EH (cell line): ENCODE data around the gene TMEM108.

Source experiments
- DNase-seq: peaks from one replicate; pipeline ENCODE4 v3.0.0-alpha.2; 2015; ENCODE audit warnings: low read depth

Gene TMEM108

GRCh38 chr3:133277813-133278212 is 239.6 kb downstream of the TMEM108 start:
- DNase-seq: no peak

DNA sequence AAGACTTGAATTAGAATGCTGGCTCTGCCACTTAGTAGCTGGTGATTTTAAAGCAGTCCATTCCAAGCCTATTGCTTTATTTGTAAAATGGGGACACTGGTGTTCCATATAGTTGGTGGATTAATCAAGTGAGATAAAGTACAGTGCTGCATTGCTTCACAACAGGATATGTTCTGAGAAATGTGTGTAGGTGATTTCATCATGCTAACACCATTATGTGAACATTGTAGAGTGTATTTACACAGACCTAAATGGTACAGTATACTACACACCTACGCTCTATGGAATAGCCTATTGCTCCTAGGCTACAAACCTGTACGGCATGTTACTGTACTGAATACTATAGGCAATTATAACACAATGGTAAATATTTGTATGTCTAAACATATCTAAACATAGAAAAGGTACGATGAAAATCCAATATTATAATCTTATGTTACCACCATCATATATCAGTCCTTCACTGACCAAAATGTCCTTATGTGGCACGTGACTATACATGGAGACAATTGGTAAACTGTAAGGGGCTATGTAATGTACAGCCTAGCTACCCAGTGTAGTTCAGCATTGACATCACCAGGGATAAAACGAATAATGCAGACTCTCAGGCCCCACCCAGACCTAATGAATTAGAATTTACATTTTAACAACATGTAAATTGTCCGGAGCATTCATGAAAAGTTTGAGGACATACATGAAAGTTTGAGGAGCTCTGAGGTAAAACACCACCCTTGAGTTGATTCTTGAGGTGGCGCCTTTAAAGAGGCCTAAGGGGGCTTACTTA is 240.3 kb downstream of the TMEM108 start:
- no peak for DNase-seq

- DNase-seq: no peak
Measured at GRCh38 chr3:133280586-133280985, 242.4 kb downstream of the TMEM108 start.

- peak; percentile 46 for DNase-seq
Measured at GRCh38 chr3:133282236-133282635, 244.0 kb downstream of the TMEM108 start.

GRCh38 chr3:133283958-133284807 is 246.0 kb downstream of the TMEM108 start:
- DNase-seq: no peak

DNA sequence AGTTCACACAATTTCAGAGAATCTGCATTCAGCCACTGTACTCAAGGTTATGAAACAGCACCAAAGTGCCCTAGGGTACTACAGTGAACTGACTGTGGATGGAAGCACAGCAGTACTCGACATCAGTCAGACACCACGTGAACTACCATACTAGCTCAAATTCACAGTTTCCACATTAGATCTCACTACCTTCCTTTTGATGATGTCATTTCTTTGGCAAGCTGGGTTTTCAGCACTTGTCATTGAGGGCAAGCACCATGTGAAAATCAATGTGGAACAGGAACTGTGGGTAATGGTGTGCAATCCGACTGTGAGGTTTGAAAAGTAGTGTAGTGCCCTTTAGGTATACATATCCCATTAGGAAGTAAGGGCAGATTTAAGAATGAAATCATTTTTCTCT is 251.1 kb downstream of the TMEM108 start:
- no peak for DNase-seq

DNA sequence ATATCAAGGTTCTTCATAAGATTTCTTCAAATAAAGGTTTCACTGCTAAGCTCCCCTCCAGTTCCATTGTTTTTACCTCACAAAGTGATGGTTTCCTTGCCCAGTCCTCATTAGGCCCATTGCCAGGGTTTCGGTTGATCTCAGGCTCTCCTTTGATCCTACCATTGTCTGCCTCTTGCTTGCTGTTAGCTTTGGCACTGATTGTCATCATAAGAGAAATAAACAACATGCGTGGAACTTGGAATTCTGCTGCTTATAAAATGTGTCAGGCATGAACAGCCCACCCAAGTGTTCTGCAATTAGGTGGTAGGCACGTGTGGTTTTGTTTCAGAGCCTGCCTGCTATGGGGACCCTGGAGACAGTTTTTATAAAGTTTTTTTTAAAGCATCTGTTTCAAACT is 254.1 kb downstream of the TMEM108 start:
- DNase-seq: no peak

DNA sequence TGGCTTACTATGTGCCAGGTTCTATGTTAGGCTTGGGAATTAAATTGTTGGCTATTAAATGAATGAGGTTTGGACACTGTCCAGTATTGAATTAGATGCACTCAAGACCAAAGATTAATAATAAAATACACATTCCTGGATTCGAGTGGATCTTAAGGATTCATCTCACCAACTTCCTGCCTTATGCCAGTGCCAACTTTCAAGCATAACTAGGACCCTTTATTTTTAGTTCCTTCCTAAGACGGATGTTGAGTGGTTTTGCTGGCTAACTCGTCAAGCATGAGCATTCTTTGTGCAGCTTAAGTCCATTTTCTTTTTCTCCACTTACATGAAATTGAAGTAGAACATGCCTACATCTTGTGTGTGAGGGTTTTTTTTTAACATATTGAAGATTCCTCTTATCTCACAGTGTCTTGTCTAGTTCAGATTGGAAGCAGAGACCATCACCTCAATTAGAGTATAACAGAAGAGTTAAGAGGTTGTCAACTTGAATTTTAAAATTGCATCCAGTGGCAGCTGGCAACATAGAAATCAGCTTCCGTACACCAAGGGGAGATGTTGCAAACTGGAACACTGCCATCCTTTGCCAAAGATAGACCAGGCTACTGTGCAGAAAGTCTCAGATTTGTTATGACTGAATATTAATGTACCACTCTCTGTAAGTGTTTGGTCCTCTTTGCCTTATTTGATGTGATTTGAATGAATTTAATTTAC is 255.4 kb downstream of the TMEM108 start:
- peak; percentile 24 for DNase-seq

- DNase-seq: peak; percentile 29
Measured at GRCh38 chr3:133294253-133294652, 256.1 kb downstream of the TMEM108 start.

GRCh38 chr3:133295199-133295901 is 257.2 kb downstream of the TMEM108 start:
- peak; percentile 47 for DNase-seq

DNA sequence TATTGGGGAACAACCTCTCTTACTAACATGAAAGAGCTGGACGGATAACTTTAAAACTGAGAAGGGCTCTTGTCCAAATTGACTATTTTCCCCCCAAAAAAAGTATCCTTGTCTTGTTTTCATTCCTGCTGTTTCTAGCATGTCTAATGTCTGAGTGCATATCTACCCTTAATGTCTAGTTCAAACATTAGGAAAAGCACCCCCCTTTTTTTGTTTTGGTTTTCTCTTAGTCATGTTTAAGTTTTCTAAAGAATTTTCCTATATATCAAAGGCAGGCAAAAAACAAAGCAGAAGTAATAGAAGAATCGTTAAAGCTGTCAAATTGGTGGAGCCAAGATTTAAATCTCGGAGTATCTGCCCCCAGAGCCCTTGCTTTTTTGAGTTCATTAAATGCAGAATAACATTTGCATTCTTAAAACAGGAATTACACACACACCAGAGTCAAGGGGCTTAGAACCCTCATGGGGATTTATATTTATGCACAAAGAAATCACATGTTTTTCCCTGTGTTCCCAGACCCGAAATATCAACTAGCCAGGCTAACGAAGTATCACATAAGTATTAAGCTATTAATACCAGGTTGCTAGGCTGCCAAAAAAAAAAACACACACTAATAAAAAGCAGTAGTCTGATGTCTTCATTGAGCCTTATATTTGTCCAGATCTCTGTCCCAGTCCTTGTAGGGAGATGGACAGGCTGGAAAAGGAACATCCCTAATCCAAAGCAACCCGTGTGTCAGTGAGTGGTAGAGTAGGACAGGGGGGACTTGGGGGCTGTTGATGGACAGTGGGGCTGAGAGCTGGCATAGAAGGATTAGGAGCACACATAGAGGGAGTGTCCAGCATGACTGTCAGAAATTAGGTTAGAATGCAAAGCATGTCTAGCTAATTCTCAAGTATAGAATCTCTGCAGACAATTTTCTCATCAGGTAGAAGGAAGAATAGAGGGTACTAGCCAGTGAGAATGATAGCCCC is 258.0 kb downstream of the TMEM108 start:
- peak; percentile 40 for DNase-seq

DNA sequence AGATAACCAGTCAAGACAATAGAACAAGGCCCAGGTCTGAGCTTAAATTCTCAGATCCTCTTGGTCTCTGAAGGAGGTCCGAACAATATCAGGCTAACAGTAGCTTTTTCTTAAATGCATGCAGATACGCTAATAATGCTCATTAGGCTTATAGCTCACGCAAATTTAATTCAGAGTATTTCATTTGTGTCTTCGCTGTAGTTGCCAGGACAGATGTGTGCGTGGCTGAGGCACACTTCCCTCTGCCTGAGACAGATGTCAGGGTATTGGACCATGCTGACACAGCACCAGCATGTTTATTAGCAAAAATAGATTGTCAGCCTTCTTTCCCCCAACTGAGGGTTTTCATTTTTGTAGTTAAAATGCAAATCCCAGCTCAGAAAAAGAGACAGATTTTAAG is 258.8 kb downstream of the TMEM108 start:
- DNase-seq: no peak

DNA sequence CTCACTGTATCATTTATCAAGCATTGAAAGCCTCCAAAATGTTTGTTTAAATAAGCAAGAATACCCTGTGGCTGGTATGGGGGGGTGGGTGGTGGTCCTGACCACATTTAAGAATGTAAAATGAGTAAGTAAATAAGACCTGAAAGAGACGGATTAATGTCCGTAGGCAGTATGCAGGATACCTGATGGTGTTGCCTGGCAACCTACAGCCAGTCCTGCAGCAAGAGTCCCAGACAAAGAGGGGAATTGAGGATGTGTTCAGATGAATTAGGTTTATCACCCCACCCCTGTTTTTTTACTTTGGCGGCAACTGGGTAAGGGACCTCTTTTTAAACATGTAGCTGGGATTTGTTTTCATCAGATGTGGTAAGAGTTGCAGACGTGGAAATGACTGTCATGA is 261.9 kb downstream of the TMEM108 start:
- no peak for DNase-seq

DNA sequence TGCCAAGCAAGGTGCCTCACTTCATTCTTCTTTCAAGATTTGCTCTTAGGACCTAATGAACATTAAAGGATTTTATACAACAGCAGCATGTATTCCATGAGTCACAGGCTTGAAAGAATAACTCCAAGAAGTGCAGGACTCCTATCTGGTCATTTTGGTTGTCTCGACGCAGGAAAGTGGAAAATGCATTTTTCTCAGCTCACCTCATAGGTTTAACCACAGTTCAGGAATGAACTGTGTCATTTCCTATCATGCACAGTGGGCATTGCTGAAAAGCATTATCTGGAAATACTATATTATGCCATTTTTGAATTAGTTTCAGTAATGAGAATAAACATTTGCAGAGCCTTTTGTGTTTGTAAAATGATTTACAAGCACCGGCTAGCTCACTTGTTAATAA is 263.0 kb downstream of the TMEM108 start:
- peak; percentile 83 for DNase-seq

GRCh38 chr3:133301731-133302130 is 263.5 kb downstream of the TMEM108 start:
- peak; percentile 27 for DNase-seq

DNA sequence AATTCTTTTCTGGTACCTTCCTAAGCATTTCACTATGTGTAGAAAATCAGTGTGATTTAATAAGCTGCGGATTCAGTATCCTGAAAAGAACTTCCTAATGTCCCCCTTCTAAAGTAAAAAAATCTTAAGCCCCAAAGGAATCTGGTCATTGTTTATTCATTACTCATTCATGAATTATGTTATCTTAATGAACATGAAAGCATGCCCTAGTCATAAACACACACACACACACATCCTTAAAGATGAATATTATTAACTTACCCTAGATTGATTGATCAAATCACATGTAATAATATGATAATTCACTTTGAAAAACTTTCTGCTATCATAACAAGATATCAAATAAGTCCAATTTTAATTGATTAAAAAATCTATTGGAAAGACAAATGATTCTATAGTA is 265.2 kb downstream of the TMEM108 start:
- DNase-seq: peak; percentile 21

DNA sequence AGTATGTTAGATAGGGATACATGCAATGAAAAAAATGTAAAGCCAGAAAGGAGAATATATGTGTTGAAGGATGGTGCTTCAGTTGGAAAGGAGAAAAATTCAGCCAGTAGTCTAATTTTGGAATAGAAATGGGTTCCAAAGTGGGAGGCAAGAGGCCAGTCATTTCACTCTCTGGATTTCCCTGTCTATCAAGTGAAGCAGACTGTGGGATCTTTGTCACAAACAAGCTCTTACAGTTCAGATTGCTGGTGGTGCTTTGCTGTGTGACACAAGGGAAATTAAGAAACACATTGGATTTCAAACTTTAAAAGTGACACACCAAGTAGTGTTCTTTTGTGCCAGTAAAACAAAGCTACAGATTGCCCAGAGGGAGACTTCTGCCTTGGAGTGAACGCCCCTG is 279.7 kb downstream of the TMEM108 start:
- DNase-seq: no peak

DNA sequence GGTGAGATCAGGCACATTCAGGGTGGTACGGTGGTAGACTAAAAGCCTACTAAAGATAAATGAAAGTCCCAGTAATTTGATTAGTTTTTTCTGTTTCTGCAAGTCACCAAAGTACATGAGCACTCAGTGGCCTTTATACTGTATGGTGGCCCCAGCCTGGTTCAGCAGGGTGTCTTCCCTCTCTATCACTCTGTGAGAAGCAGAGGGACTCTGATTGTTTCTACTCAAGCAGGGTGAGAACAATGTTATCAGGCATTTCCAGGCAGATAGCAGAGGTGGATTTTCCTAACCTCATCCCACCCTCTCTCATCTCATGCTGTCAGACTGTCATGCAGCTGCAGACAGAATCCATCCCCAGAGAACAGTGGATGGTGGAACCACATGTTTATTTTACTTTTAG is 290.2 kb downstream of the TMEM108 start:
- no peak for DNase-seq

DNA sequence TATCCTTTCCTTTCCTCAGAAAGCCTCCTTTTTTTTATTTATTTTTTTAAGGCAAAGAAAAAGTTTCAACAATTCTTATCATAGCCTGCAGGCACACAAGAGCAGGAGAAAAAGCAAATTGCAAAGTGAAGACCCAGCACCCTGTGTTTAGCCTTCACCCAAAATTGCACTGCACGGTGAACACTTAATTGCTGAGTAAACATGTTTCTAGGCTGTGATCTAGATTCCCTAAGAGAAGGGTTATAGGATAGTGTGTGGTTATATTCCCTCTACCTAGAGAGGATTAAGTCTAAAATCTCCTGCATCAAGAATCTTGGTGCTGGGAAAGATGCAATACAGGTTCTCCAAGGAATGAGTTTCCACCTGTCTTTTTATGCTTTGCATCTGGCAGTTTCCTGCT is 291.4 kb downstream of the TMEM108 start:
- no peak for DNase-seq

DNA sequence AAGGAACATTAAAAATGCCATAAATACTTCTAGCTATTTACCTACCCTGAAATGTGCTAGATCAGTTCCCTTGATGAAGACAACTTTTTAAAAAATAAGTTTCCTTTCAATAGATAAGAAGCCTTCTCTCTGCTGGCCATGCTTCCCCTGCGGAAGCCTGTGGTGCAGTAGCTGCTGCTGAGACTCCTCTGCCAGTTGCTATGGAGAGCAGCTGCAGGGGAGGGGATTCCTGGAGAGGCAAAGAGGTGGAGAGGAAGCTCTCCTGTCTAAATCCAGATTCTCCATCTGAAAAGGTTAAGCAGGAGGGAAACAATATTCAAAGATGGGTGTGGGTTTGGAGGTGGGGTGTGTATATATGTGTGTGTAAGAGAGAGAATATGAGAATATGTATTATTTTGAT is 291.9 kb downstream of the TMEM108 start:
- no peak for DNase-seq

DNA sequence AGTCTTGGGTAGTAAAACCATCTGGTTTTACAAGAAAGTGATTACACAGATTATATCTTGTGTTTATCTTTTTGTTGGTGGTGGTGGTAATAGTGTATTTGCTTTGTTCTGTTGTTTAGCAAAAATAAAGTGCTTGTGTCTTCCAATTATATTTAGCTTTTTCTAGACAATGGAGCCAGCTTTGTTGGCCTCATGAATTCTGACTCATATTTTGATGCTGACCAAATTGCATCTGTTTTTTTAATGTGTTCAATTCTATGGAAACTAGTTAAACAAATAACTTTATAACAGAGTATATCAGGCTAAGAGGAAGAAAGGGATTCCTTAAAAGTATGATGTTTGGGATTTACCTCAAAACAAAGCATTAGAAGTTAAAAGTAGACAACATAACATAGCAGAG is 292.3 kb downstream of the TMEM108 start:
- DNase-seq: no peak
